NCI-H524 (cell line): Measurements from ENCODE around the gene BAZ2B.

ENCODE experiments used
- DNase-seq, 2 experiments: peaks; one replicate each; lab custom pipeline; 2025; lab: John Stamatoyannopoulos, UW

Gene BAZ2B

GRCh38 chr2:159462201-159462785 lies 154.1 kb downstream of the BAZ2B start:
- no peak for DNase-seq

DNA sequence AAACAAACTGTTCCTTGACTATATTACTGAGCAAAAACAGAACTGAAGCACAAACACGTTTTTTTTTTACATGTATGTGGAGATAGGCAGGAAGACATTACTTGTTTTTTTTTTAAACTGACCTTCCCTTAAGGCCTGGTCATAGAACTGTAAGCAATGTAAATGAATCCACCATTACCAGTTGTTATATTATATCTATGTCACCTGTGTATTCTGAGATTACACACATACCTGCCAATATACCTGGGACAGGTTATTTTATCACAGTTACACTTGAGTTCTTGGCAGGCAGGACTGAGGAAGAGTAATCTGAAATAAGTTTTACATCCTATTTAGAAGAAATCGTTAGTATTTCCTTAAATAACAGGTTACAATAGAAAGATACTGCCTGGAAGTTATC lies 155.3 kb downstream of the BAZ2B start:
- no peak for DNase-seq

DNA sequence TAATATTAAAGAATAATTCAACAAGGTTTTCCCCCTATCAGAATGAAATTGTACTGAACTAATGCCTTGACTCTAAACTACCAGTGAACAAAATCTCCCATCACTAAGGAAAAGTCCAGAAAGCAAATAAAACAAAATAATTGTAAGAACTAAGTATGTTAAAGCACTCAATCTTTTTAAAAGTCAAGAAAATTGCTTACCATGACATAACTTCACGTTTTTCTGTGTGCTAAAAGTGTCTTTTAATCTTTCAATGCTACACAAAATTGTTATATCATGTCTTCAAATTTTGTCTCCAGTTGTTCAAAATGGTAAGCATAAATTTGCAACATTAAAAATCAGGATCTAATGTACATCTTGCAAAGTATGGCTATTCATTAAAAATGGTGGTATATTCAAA lies 156.1 kb downstream of the BAZ2B start:
- no peak for DNase-seq

GRCh38 chr2:159459279-159459678 lies 157.1 kb downstream of the BAZ2B start:
- DNase-seq = no peak

GRCh38 chr2:159457589-159457988 lies 158.8 kb downstream of the BAZ2B start:
- no peak for DNase-seq

GRCh38 chr2:159456500-159457426 lies 159.6 kb downstream of the BAZ2B start:
- no peak for DNase-seq

DNA sequence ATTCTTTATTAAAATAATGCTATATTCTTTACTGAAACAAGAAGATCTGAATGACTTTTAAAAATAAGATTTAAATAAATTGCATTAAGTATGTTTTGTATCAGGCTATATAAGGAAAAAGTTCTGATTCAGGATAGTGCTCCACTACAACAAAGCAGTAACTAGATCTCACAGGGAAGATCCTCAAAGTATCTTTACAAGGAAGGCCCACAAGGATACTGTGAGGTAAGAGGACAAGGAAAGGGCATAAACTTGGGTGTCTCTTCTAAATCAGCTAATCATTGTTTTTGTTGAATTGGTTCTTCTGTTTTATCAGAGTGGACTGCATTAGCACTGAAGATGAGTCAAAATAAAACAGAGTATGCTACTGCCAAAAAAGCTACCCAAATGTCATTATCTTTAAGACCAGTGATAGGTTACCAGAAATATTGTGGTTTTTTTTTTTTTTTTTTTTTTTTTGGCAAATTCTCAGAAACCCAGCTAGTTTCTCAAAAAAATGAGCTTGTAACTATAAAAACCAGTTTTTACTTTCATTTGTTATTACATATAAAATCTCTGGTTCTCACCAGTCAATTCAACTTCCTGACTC lies 160.9 kb downstream of the BAZ2B start:
- no peak for DNase-seq

DNA sequence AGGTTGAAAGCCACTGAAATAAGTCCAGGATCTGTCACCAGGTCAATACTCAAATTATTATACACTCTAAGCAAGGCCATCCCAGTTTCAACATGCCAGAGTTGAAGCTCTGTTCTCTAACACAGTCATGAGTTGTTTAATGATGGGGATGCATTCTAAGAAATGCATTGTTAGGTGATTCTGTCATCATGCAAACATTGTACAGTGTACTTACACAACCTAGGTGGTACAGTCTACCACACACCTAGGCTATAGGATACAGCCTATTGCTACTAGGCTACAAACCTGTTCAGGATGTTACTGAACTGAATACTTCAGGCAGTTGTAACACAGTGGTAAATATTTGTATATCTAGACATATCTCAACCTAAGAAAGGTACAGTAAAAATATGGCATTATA lies 162.2 kb downstream of the BAZ2B start:
- DNase-seq = no peak

DNA sequence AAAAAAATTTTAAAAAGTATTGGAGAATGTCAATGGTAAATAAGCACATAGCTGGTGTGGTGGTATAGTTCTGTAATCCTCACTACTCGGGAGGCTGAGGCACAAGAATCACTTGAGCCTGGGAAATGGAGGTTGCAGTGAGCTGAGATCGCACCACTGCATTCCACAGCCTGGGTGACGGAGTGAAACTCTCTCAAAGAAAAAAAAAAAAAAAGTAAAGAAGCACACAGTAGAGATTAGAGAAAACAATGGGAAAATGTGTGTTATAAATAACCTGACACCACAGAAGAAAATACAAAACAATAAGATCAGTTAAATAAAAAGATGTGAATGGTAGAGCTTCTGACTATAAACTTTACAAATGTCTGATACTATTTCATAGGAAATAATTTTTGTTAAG lies 166.2 kb downstream of the BAZ2B start:
- DNase-seq = no peak

GRCh38 chr2:159449504-159450124 lies 166.7 kb downstream of the BAZ2B start:
- no peak for DNase-seq

- no peak for DNase-seq
Observed at GRCh38 chr2:159446817-159447216, 169.5 kb downstream of the BAZ2B start.

- no peak for DNase-seq
Observed at GRCh38 chr2:159446201-159446600, 170.1 kb downstream of the BAZ2B start.

DNA sequence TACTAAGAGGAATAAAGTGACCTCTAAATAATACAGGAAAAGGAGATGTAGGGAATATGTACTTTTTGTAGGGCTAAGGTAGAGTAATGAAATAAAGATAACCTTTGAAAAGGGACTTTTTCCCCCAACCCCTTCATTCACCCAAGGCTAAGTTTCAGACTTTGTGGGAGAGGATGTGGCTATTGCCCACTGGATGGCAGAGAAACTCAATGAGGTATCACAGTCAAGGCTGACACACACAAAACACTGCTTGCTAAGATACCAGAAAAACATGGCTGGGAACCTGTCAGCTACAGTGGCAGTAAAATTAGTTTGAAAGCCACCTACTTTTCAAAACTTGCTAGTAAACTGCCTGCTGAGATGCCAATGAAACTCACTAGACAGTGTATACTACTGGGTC lies 171.0 kb downstream of the BAZ2B start:
- no peak for DNase-seq

DNA sequence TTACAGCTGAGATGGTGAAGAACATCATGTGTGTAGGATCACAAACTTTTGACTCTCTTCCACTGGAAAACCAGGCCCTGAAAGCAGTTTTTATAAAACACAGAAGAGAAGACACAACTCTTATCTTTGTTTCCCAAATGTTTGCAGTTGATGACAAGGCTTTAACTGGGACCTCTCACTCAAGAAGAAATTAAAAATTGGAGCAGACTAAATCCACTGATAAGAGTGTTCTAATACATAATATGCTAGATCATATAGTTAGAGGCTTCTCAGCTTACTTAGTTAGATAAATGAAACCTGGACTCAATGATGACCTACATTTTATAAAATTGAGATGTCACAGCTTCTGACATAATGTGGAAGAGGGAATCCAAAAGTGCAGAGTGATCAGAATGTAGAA lies 171.6 kb downstream of the BAZ2B start:
- no peak for DNase-seq

GRCh38 chr2:159442159-159442852 lies 174.0 kb downstream of the BAZ2B start:
- DNase-seq = no peak

DNA sequence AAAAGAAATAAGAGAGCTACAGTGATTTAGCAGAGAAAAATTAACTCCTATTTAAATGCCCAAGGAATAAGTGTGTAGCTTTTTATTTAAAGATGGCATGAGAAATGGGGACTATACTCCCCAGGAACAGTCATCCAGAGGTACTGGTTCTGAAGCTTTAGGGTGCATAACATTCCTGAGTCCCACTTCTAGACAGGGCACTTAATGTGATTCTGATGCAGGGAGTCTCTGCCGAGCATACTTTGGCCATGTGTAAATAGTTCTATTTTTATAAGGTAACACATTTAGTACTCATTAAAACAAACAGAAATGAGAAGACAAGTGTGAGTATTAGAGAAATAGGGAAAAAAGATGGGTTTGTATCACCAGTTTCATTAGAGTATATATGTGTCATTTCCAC lies 175.2 kb downstream of the BAZ2B start:
- DNase-seq = no peak

DNA sequence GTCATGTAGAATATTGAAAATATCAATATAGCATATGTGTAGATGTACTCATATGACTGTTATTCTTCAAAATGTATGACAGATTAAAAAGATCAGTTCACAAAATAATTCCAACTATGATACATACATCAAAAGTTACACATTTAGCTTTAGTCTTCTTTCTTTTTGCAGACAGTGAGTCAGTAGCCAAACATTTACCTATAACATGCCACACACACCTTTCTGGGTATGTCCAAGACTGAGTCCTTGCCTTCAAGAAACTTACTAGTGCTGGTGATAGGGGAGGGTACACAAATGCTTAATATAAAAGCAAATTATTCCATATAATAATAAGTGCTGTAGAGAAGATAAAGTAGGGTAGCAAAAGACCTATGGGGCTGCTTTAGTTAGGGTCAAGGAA lies 176.9 kb downstream of the BAZ2B start:
- no peak for DNase-seq

GRCh38 chr2:159438720-159439353 lies 177.5 kb downstream of the BAZ2B start:
- DNase-seq = no peak

- DNase-seq = no peak
Observed at GRCh38 chr2:159438284-159438683, 178.1 kb downstream of the BAZ2B start.

GRCh38 chr2:159432610-159433009 lies 183.7 kb downstream of the BAZ2B start:
- no peak for DNase-seq

DNA sequence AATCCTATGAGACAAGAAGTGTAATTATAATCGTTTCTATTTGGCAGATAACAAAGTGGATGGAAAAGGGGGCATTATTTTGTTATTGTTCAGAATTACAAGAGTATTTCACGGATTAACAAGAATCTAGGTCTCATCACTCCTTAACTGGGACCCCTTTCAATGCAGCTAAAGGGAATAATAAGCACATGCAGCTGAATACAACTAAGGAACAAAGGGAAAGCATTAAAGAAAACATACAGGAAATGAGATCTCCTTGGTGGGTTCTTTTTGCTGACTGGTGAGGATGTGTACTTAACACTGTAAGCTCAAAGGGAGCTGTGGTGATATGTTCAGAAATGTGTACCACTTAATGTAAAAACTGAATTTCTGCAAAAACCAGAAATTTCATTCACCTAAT lies 189.3 kb downstream of the BAZ2B start:
- no peak for DNase-seq

GRCh38 chr2:159419403-159419802 lies 196.9 kb downstream of the BAZ2B start:
- no peak for DNase-seq
